Measurements from ENCODE around the gene NSD1. TPM values are rescaled to one million over a fixed set of nuclear protein-coding genes. Genes with fewer than 3 reads are reported as not detected.

NSD1 gene
- polyA plus RNA-seq, 1 donor (not counting 4 experiments of a cell fraction or from before 2014, with no cell fraction given): 13.6 TPM

- peaks cover 4% of the 10 kb centered on the region for H3K27me3 ChIP-seq (ENCODE audit: control insufficient read depth, extremely low read depth, insufficient read depth, low read length)
- H3K79me2 ChIP-seq (ENCODE audit: control insufficient read depth, insufficient read depth, low read length): no peaks in the 10 kb centered on the region
- FAIRE-seq (no peak), DNase-seq (ENCODE audit: low read depth, low spot score) (no peak)
- no peaks in the 10 kb centered on the region for H3K9me3 ChIP-seq (ENCODE audit: control insufficient read depth, low read depth, low read length)
- H3K4me1 ChIP-seq (ENCODE audit: control insufficient read depth, extremely low read depth, insufficient read depth, low read length): no peaks in the 10 kb centered on the region
- no peak overlapping the region for H3K9ac ChIP-seq (ENCODE audit: control insufficient read depth, extremely low read depth, insufficient read depth, low read length)
- dilution Hi-C loops (cut with MboI; ENCODE audit: extremely low pct_ligation_motif_present, low sequenced_read_pairs): no loop called here
- H3K4me3 ChIP-seq (ENCODE audit: control insufficient read depth in 2 of 3, extremely low read depth in 1 of 3, insufficient read depth in 2 of 3, low read depth in 1 of 3, low read length in 3 of 3): no peak overlapping the region
- TF ChIP-seq CTCF (optimal IDR thresholded peaks at IDR 0.05 in 1 of 3, IDR thresholded peaks at IDR 0.05 in 1 of 3, conservative IDR thresholded peaks at IDR 0.05 in 1 of 3; ENCODE audit: extremely low read depth in 1 of 3, insufficient read depth in 2 of 3, low read length in 3 of 3): no peak
- TF ChIP-seq EZH2 (IDR thresholded peaks at IDR 0.05; ENCODE audit: low read length): no peak
- H3K36me3 ChIP-seq (ENCODE audit: control insufficient read depth in 2 of 2, extremely low read depth in 1 of 2, insufficient read depth in 2 of 2, low read length in 2 of 2): no peaks in the 10 kb centered on the region
- no peaks in the 10 kb centered on the region for H3K9me1 ChIP-seq (ENCODE audit: control insufficient read depth, extremely low read depth, insufficient read depth, low read length)
- no peak overlapping the region for H3K4me2 ChIP-seq (ENCODE audit: control insufficient read depth, extremely low read depth, insufficient read depth, low read depth, low read length)
- no peak overlapping the region for H3K27ac ChIP-seq (ENCODE audit: control insufficient read depth, insufficient read depth, low read length)
- H2AFZ ChIP-seq (ENCODE audit: control insufficient read depth, low read length): no peak overlapping the region
- H4K20me1 ChIP-seq (ENCODE audit: control insufficient read depth, extremely low read depth, insufficient read depth, low read length): no peaks in the 10 kb centered on the region
Measured at GRCh38 chr5:177095088-177095669, 38.4 kb upstream of the NSD1 start.

GRCh38 chr5:177096162-177097015 is 37.2 kb upstream of the NSD1 start:
- Histone ChIP-seq H3K9ac (ENCODE audit: control insufficient read depth, extremely low read depth, insufficient read depth, low read length) (no peak overlapping the region), H3K4me1 (ENCODE audit: control insufficient read depth, extremely low read depth, insufficient read depth, low read length) (no peaks in the 10 kb centered on the region), H3K4me2 (ENCODE audit: control insufficient read depth, extremely low read depth, insufficient read depth, low read depth, low read length) (no peak overlapping the region), H4K20me1 (ENCODE audit: control insufficient read depth, extremely low read depth, insufficient read depth, low read length) (no peaks in the 10 kb centered on the region), H3K27ac (ENCODE audit: control insufficient read depth, insufficient read depth, low read length) (no peak overlapping the region), H3K9me1 (ENCODE audit: control insufficient read depth, extremely low read depth, insufficient read depth, low read length) (no peaks in the 10 kb centered on the region), H3K9me3 (ENCODE audit: control insufficient read depth, low read depth, low read length) (no peaks in the 10 kb centered on the region), H3K27me3 (ENCODE audit: control insufficient read depth, extremely low read depth, insufficient read depth, low read length) (peaks cover 4% of the 10 kb centered on the region), H2AFZ (ENCODE audit: control insufficient read depth, low read length) (no peak overlapping the region), H3K79me2 (ENCODE audit: control insufficient read depth, insufficient read depth, low read length) (no peaks in the 10 kb centered on the region), H3K36me3 (ENCODE audit: control insufficient read depth in 2 of 2, extremely low read depth in 1 of 2, insufficient read depth in 2 of 2, low read length in 2 of 2) (no peaks in the 10 kb centered on the region), H3K4me3 (ENCODE audit: control insufficient read depth in 2 of 3, extremely low read depth in 1 of 3, insufficient read depth in 2 of 3, low read depth in 1 of 3, low read length in 3 of 3) (no peak overlapping the region)
- DNase-seq (ENCODE audit: low read depth, low spot score): no peak
- no peak for FAIRE-seq
- no peak for TF ChIP-seq EZH2 (IDR thresholded peaks at IDR 0.05; ENCODE audit: low read length)
- TF ChIP-seq CTCF (optimal IDR thresholded peaks at IDR 0.05 in 1 of 3, IDR thresholded peaks at IDR 0.05 in 1 of 3, conservative IDR thresholded peaks at IDR 0.05 in 1 of 3; ENCODE audit: extremely low read depth in 1 of 3, insufficient read depth in 2 of 3, low read length in 3 of 3): no peak
- dilution Hi-C loops (cut with MboI; ENCODE audit: extremely low pct_ligation_motif_present, low sequenced_read_pairs): no loop called here

Measured in keratinocyte (primary cell).